Activated CD4-positive, alpha-beta memory T cell treated with anti-CD3 and anti-CD28 coated beads for 36 hours (primary cell): ENCODE measurements around the gene UQCC3. TPM values are rescaled to one million over a fixed set of nuclear protein-coding genes. Genes with fewer than 3 reads are reported as not detected.

Experiments used
- CTCF ChIA-PET: fragments of 350-600 bp; sonication (Branson Sonifier 250); formaldehyde crosslinking; loops from one replicate; lab custom pipeline; 2021; ENCODE audit warnings: antibody characterized with exemption, inconsistent platforms; lab: Charles Lee
- POLR2A ChIA-PET: fragments of 350-600 bp; sonication (Branson Sonifier 250); formaldehyde crosslinking; loops from one replicate; lab custom pipeline; 2021; ENCODE audit warnings: antibody characterized with exemption; lab: Charles Lee
- DNase-seq: peaks from one replicate; pipeline ENCODE4 v3.0.0-alpha.2; 2020
- H3K27ac Mint-ChIP-seq: one replicate; pipeline ENCODE4 v1.8.0; 2021; ENCODE audit warnings: mixed read lengths
- H3K27me3 Mint-ChIP-seq: one replicate; pipeline ENCODE4 v1.8.0; 2021; ENCODE audit warnings: mixed read lengths
- H3K36me3 Mint-ChIP-seq: one replicate; pipeline ENCODE4 v1.8.0; 2021; ENCODE audit warnings: mixed read lengths
- H3K4me1 Mint-ChIP-seq: one replicate; pipeline ENCODE4 v1.8.0; 2021; ENCODE audit warnings: low read depth, mixed read lengths
- H3K4me3 Mint-ChIP-seq: one replicate; pipeline ENCODE4 v1.8.0; 2021; ENCODE audit warnings: mild to moderate bottlenecking, mixed read lengths
- H3K9me3 Mint-ChIP-seq: one replicate; pipeline ENCODE4 v1.8.0; 2021; ENCODE audit warnings: mixed read lengths
- intact Hi-C: fragments of 100-400 bp; cut with micrococcal nuclease; formaldehyde crosslinking; loops from one replicate; pipeline ENCODE4 v1.15.1; 2023
- total RNA-seq, 2 experiments: library from RNA; stranded (reverse); gene quantifications; one replicate each; pipeline ENCODE4 v1.2.3, GENCODE V29; 2021

The UQCC3 gene
- total RNA-seq, 2 experiments from 2014 or later: 6.0 to 6.2 TPM

DNA sequence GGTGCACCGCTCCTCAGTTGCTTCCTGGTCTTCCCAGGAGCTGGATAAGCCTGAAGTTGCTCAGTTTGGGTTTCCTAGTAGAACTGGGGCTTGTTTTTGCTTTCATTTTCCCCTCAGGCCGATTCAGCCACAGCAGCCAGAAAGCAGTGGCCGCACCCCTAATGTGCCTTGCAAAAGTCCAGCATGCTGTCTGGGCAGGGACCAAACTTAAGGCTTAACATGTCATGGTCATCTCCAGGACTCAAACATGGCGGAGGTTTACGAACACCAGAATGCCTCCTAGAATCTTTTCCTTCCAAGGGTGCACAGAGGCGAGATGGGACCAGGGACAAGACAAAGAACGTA lies 38.5 kb downstream of the UQCC3 start:
- DNase-seq: peak; percentile 34
- Mint-ChIP-seq H3K36me3 (peaks cover 39% of the 10 kb centered on the region), H3K27ac (peak overlapping the region; percentile 95), H3K27me3 (no peaks in the 10 kb centered on the region), H3K4me1 (peaks cover 73% of the 10 kb centered on the region), H3K4me3 (peak overlapping the region; percentile 86), H3K9me3 (no peaks in the 10 kb centered on the region)
- intact Hi-C loops: no loop called here
- CTCF ChIA-PET: interaction anchor here (1.7 to 2.5 kb wide), 4 partner anchors 17 to 286 kb away, joined by 4 to 9 read pairs (median 6); partner anchors contain the start of genes HNRNPUL2 and TUT1
- POLR2A ChIA-PET: interaction anchor here (1.0 to 5.4 kb wide), 12 partner anchors 16 to 145 kb away, joined by 3 to 29 read pairs (median 10); partner anchors contain the start of genes B3GAT3, C11orf98, CSKMT and GANAB

DNA sequence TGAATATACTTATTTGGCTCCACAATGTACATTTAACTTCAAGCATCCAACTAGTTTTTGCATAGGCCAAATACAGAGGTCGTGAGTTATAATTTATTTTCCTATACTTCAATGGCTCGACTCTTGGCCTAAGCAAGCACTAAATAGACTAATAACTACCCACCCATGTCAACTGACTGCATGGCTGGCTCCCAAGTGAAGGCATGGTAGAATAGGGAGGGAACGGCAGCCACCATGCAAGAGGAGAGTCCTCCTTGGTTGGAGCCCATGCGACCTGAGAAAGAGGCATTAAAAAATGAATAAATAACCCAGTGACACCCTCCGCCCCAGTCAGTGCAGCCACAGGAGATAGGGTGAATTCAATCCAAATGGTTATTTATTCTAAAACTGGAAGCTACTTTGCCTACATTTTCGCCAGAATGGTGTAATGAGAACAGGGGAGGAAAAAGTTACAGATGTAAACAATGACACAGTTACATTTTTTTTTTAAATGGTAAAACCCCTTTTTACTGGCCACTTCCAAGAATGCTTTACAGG lies 40.9 kb downstream of the UQCC3 start:
- CTCF ChIA-PET: interaction anchor here (0.7 to 1.4 kb wide), 5 partner anchors 12 to 149 kb away, joined by 3 to 4 read pairs (median 3); partner anchors contain the start of genes HNRNPUL2 and POLR2G
- H3K36me3 Mint-ChIP-seq: peaks cover 57% of the 10 kb centered on the region

DNA sequence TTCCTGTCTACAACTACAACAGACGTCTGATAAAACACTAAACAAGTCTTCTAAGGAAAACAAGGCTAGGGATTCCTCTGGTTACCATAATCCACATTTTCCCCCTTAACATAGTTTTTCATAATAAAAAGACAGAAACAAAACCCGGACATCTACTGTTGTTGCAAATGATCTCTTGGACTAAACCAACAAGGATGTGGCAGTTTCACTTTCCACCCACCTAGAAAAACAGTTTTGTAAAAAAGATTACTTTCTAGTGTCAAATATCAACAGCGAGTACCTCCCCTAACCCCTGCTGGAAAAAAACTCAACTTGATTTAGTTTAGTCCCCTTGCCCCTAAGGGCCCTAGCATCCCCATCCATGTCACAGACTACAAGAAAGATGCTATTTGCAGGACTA lies 41.4 kb downstream of the UQCC3 start:
- intact Hi-C loops: no loop called here

More for the DNA sequence above, 40.9 kb downstream of the UQCC3 start:
- no peak for DNase-seq
- H3K27me3 Mint-ChIP-seq: no peaks in the 10 kb centered on the region
- peak overlapping the region; percentile 87 for H3K27ac Mint-ChIP-seq
- peaks cover 68% of the 10 kb centered on the region for H3K4me1 Mint-ChIP-seq
- H3K9me3 Mint-ChIP-seq: no peaks in the 10 kb centered on the region
- POLR2A ChIA-PET: interaction anchor here (0.6 to 0.8 kb wide), 2 partner anchors 18 to 23 kb away, joined by 3 read pairs; no protein-coding TSS in a partner anchor
- intact Hi-C loops: no loop called here
- H3K4me3 Mint-ChIP-seq: no peak overlapping the region

DNA sequence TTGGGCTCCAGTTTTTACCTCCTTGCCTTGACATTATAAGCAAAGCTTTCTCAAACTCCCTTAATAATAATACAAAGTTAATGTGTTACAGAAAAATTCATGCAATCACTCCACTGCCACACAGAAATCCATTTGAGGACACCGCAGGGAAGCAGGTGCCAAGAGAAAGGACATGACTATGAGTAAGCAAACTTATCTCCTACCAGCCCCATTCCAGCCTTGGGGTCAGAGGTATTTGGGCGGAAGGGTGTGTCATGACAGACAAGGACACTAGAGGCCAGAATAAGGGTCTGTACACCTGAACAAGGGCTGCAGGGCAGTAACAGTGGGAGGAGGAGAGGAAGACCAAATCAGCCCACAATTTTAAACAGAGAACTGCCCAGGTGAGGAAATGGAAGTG lies 41.9 kb downstream of the UQCC3 start:
- CTCF ChIA-PET: interaction anchor here (1.0 to 1.2 kb wide), 4 partner anchors 12 to 145 kb away, joined by 3 to 4 read pairs (median 3); partner anchors contain the start of gene POLR2G

More for the DNA sequence above, 41.4 kb downstream of the UQCC3 start:
- DNase-seq: no peak
- CTCF ChIA-PET: interaction anchor here (0.8 to 1.2 kb wide), 5 partner anchors 12 to 145 kb away, joined by 3 to 4 read pairs (median 3); partner anchors contain the start of genes HNRNPUL2 and POLR2G
- POLR2A ChIA-PET: interaction anchor here (0.8 kb wide), 1 partner anchor 17 kb away, joined by 3 read pairs; no protein-coding TSS in a partner anchor
- Mint-ChIP-seq H3K4me1 (peaks cover 66% of the 10 kb centered on the region), H3K4me3 (no peak overlapping the region), H3K27me3 (no peaks in the 10 kb centered on the region), H3K36me3 (peaks cover 61% of the 10 kb centered on the region), H3K27ac (peak overlapping the region; percentile 87), H3K9me3 (no peaks in the 10 kb centered on the region)

DNA sequence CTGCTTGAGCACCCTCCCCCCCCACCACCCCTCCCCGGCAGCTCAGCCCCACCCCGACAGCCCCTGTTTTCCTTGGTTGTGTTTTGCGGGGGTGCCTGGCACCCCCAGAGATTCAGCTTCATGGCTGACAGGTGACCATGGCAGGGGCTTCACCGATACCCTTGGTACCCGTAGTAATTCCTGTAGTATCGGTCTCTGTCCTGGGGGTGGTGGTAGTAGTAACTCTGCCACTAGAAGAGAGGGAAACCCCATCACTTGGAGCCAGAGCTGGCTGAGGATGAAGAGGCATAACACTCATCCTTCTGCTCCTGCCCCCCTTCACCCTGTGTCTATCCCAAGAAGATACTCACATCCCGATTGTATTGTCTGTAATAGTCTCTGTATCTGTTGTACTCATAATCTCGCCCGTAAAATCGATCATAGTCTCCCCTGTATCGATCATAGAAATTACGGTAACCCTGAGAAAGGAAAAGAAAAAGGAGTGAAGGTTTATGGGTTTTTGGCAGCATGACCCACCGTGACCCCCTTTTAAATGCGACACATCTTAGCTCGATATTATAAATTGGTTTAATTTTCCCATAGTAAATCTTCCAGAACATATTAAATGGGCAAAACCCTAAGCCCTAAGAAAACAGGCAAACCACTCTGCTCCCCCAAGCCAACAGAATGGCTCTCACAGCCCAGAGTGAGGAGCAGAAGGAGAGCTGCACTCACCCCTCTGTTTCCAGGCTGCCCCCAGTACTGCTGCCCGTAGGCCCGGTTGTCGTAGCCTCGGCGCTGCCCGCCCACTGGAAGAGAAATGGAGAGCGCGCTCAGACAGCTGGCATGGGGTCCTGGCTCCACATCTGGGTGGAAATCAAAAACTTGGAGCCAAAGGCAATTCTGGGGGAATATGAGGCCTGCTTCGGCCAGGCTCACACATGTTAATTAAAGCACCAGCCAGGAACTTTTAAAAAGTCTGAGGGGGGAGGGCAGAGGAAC lies 44.0 kb downstream of the UQCC3 start:
- Mint-ChIP-seq H3K4me1 (peaks cover 63% of the 10 kb centered on the region), H3K27me3 (no peaks in the 10 kb centered on the region), H3K27ac (peak overlapping the region; percentile 63), H3K4me3 (no peak overlapping the region), H3K36me3 (peaks cover 70% of the 10 kb centered on the region), H3K9me3 (no peaks in the 10 kb centered on the region)
- intact Hi-C loops: no loop called here
- CTCF ChIA-PET: interaction anchor here (1.1 to 1.5 kb wide), 3 partner anchors 12 to 94 kb away, joined by 3 to 7 read pairs (median 3); partner anchors contain the start of genes B3GAT3 and HNRNPUL2
- POLR2A ChIA-PET: no interaction called here
- DNase-seq: no peak

More for the DNA sequence above, 41.9 kb downstream of the UQCC3 start:
- Mint-ChIP-seq H3K9me3 (no peaks in the 10 kb centered on the region), H3K27me3 (no peaks in the 10 kb centered on the region), H3K4me3 (no peak overlapping the region), H3K36me3 (peaks cover 65% of the 10 kb centered on the region), H3K27ac (peak overlapping the region; percentile 87), H3K4me1 (peaks cover 65% of the 10 kb centered on the region)
- POLR2A ChIA-PET: interaction anchor here (1.0 kb wide), 1 partner anchor 119 kb away, joined by 3 read pairs; the partner anchor contains the start of gene STX5
- intact Hi-C loops: no loop called here
- DNase-seq: no peak

DNA sequence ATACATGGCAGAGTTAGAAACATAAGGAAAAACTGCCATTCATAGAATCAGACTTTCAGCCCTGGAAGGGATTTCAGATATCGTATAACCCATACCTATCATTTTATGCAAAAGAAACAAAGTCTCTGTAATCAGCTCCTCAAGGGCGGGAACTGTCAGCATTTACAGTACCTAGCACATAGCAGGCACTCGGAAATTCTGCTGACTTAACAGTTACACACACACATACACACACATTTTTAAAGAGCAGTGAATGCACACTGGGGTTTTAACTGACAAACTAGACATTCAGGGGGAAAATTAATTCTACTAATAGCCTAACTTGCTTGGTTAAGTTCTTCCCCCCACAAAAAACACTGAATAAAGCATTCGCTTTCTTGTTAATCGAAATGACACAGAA lies 44.7 kb downstream of the UQCC3 start:
- ChIA-PET CTCF (interaction anchor here (1.3 kb wide), 1 partner anchor 21 kb away, joined by 7 read pairs; no protein-coding TSS in a partner anchor), POLR2A (no interaction called here)
- H3K27me3 Mint-ChIP-seq: no peaks in the 10 kb centered on the region
- H3K4me3 Mint-ChIP-seq: no peak overlapping the region
- peaks cover 63% of the 10 kb centered on the region for H3K4me1 Mint-ChIP-seq
- no peak for DNase-seq
- H3K9me3 Mint-ChIP-seq: no peaks in the 10 kb centered on the region
- intact Hi-C loops: no loop called here
- H3K36me3 Mint-ChIP-seq: peaks cover 70% of the 10 kb centered on the region
- H3K27ac Mint-ChIP-seq: peak overlapping the region; percentile 7

DNA sequence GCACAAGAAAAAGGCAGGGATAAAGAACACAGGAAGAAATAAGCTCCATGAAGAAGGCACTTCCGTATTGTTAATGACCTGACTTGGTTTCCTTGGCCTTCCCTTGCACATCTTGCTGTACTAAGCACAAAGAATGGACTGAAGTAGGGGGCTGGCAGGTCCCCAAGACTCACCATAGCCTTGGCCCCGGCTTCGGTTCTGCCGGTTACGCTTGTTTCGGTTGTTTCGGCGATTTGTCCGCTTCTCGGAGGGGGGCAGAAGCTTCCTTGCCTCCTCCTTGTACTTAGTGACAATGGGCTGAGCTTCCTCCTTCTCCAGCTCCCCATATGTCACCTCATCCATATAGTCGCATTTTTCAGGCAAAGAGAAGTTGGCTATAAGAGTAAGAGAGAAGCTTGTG lies 45.3 kb downstream of the UQCC3 start:
- Mint-ChIP-seq H3K27me3 (no peaks in the 10 kb centered on the region), H3K27ac (peak overlapping the region; percentile 24), H3K36me3 (peaks cover 73% of the 10 kb centered on the region), H3K4me3 (no peak overlapping the region), H3K9me3 (no peaks in the 10 kb centered on the region), H3K4me1 (peaks cover 67% of the 10 kb centered on the region)
- ChIA-PET POLR2A (interaction anchor here (1.4 kb wide), 1 partner anchor 10 kb away, joined by 8 read pairs; the partner anchor contains the start of genes HNRNPUL2 and TTC9C), CTCF (interaction anchor here (1.3 kb wide), 1 partner anchor 22 kb away, joined by 7 read pairs; no protein-coding TSS in a partner anchor)
- no peak for DNase-seq
- intact Hi-C loops: no loop called here

DNA sequence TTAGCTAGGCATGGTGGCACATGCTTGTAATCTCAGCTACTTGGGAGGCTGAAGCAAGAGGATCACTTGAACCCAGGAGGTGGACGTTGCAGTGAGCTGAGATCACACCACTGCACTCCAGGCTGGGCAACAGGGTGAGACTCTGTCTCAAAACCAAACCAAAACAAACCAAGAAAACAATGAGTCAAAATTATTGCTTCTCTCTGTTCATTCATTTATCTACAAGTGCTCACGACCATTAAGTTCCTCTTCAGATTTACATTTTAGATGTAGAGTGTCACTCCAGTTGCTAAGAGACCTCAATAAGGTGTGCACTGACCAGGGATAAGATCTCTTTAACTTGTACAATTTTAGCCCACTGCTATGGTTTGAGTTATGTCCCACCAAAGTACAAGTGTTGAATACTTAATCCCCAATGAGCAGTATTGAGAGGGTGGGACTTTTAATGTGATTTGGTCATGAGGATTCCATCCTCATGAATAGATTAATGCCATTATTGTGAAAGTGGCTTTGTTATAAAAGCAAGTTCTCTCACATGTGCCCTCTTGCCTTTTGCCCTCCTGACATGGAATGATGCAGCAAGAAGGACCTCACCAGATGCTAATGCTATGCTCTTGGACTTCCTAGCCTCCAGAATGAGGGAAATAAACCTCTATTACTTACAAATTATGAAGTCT lies 48.0 kb downstream of the UQCC3 start:
- H3K4me1 Mint-ChIP-seq: peaks cover 64% of the 10 kb centered on the region
- ChIA-PET CTCF (interaction anchor here (0.9 kb wide), 1 partner anchor 67 kb away, joined by 3 read pairs; no protein-coding TSS in a partner anchor), POLR2A (interaction anchor here (0.9 to 1.1 kb wide), 2 partner anchors 9 to 122 kb away, joined by 3 to 4 read pairs; partner anchors contain the start of gene TTC9C)
- H3K27ac Mint-ChIP-seq: peak overlapping the region; percentile 46
- DNase-seq: no peak
- no peaks in the 10 kb centered on the region for H3K27me3 Mint-ChIP-seq
- no peaks in the 10 kb centered on the region for H3K9me3 Mint-ChIP-seq
- H3K36me3 Mint-ChIP-seq: peaks cover 83% of the 10 kb centered on the region
- no peak overlapping the region for H3K4me3 Mint-ChIP-seq
- intact Hi-C loops: no loop called here

DNA sequence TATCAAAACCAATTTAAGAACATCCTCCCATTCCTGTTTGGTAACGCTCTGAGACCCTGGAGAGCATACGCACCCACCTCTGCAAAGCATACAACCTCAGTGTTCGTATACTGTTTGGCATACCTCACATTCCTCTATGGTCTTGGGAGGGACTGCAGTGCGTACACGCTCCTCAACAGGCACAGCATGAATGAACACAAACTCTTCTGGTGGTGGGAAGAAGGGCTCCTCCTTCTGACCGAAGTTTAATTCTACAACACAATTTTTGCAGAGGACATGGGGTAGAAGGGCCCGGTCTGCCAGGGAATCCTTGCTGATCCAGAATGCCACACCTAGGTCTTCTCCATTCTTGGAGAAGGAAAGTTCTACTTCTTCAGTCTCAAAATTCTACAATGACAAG lies 50.5 kb downstream of the UQCC3 start:
- intact Hi-C loops: no loop called here
- DNase-seq: no peak
- Mint-ChIP-seq H3K27ac (no peak overlapping the region), H3K4me3 (no peak overlapping the region), H3K4me1 (peaks cover 58% of the 10 kb centered on the region), H3K9me3 (no peaks in the 10 kb centered on the region), H3K27me3 (no peaks in the 10 kb centered on the region), H3K36me3 (peaks cover 82% of the 10 kb centered on the region)
- ChIA-PET CTCF (no interaction called here), POLR2A (no interaction called here)
